Fibroblast of pulmonary artery (primary cell): ENCODE results near the gene DUOX1.

Experiments
- DNase-seq: peaks from one replicate; pipeline ENCODE4 v3.0.0-alpha.2; 2010; ENCODE audit warnings: low read depth
- H3K4me3 ChIP-seq: replicated peaks from 2 replicates; pipeline ENCODE4 v1.5.1; 2011; ENCODE audit warnings: low read depth, mild to moderate bottlenecking, control low read depth, low read length, moderate library complexity
- TF ChIP-seq, protein P1 (sequence below): IDR thresholded peaks from 2 replicates; pipeline ENCODE4 v1.5.1; 2011; ENCODE audit warnings: mild to moderate bottlenecking, control low read depth, low read length, inconsistent platforms; ENCODE audit errors: missing control alignments

Gene DUOX1

GRCh38 chr15:45151998-45152828, 22.4 kb downstream of the DUOX1 start:
- TF ChIP-seq, protein P1, sequence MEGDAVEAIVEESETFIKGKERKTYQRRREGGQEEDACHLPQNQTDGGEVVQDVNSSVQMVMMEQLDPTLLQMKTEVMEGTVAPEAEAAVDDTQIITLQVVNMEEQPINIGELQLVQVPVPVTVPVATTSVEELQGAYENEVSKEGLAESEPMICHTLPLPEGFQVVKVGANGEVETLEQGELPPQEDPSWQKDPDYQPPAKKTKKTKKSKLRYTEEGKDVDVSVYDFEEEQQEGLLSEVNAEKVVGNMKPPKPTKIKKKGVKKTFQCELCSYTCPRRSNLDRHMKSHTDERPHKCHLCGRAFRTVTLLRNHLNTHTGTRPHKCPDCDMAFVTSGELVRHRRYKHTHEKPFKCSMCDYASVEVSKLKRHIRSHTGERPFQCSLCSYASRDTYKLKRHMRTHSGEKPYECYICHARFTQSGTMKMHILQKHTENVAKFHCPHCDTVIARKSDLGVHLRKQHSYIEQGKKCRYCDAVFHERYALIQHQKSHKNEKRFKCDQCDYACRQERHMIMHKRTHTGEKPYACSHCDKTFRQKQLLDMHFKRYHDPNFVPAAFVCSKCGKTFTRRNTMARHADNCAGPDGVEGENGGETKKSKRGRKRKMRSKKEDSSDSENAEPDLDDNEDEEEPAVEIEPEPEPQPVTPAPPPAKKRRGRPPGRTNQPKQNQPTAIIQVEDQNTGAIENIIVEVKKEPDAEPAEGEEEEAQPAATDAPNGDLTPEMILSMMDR = no peak
- H3K4me3 ChIP-seq = no peak overlapping the region
- DNase-seq = no peak

DNA sequence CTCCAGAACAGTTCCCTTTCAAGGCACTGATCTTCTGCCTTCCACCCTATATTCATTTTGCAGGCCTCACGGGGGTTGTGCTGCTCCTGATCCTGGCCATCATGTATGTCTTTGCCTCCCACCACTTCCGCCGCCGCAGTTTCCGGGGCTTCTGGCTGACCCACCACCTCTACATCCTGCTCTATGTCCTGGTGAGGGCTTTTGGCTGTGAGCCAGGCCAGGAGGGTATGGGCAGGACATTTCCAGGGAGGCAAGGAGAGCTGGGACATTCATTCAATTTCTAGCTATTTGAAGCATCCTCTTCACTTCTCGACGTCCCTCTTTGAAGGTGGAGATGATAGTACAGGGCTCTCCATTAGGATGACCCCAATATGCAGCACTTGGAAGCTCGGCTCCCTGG, 25.9 kb downstream of the DUOX1 start:
- H3K4me3 ChIP-seq = no peak overlapping the region
- TF ChIP-seq, protein P1 = no peak

GRCh38 chr15:45156744-45157455, 27.1 kb downstream of the DUOX1 start:
- peak; percentile 83 for DNase-seq
- TF ChIP-seq, protein P1 = no peak
- no peak overlapping the region for H3K4me3 ChIP-seq

More for the DNA sequence above, 25.9 kb downstream of the DUOX1 start:
- DNase-seq = no peak

DNA sequence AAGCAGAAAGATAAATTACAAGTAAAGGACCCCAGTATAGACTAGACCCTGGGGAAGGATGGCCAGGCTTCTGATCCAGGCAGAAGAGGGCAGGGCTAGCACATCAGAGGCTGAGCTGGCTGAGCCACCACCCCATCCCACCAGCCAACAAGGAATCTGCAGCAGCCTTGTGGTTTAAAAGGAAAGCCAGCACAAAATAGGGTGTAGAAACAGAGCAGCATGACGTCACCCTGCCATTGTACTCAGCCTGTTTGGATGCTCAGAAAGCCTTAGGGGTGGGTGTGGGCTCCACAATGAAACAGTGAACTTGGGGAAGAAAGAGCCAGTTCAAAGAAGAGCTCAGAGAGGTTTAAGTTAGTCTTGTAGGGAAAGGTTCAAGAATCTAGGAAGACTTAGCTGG, 28.2 kb downstream of the DUOX1 start:
- no peak overlapping the region for H3K4me3 ChIP-seq
- TF ChIP-seq, protein P1 = no peak
- peak; percentile 85 for DNase-seq

DNA sequence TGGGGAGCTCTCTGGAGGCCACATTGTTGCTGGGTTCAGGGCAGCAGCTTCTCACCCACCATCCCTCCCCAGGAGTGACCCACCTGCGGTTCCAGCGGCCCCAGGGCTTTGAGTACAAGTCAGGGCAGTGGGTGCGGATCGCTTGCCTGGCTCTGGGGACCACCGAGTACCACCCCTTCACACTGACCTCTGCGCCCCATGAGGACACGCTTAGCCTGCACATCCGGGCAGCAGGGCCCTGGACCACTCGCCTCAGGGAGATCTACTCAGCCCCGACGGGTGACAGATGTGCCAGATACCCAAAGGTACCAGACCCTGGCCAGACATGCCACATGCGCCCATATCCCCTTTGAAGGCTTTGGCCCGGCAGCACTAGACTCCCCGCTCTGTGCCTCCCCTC, 31.9 kb downstream of the DUOX1 start:
- no peak for DNase-seq
- TF ChIP-seq, protein P1 = no peak
- no peak overlapping the region for H3K4me3 ChIP-seq

GRCh38 chr15:45162771-45163507, 33.1 kb downstream of the DUOX1 start:
- DNase-seq = peak; percentile 85
- TF ChIP-seq, protein P1 = peak; percentile 99
- H3K4me3 ChIP-seq = no peak overlapping the region
